Measurements from ENCODE around the gene AVL9.
"Not testable (repeated sequence)": the region's sequence is repeated elsewhere in the genome, so short reads cannot be mapped to it uniquely, and the experiment has no call there.

AVL9 gene

GRCh38 chr7:32591938-32592337 is 96.6 kb downstream of the AVL9 start:
- no peak for DNase-seq

GRCh38 chr7:32592701-32593100 is 97.4 kb downstream of the AVL9 start:
- no peak for DNase-seq

- DNase-seq, result no peak
These were observed 99.7 kb downstream of the AVL9 start for GRCh38 chr7:32594965-32595490.

GRCh38 chr7:32601196-32601595 is 105.9 kb downstream of the AVL9 start:
- DNase-seq, result not testable (repeated sequence)

- DNase-seq, result no peak
These were observed 107.2 kb downstream of the AVL9 start for GRCh38 chr7:32602470-32602869.

- not testable (repeated sequence) for DNase-seq
These were observed 108.2 kb downstream of the AVL9 start for GRCh38 chr7:32603492-32603891.

GRCh38 chr7:32604047-32604446 is 108.8 kb downstream of the AVL9 start:
- DNase-seq, result not testable (repeated sequence)

GRCh38 chr7:32605032-32605431 is 109.7 kb downstream of the AVL9 start:
- DNase-seq, result no peak

- no peak for DNase-seq
These were observed 114.2 kb downstream of the AVL9 start for GRCh38 chr7:32609463-32609862.

- no peak for DNase-seq
These were observed 116.2 kb downstream of the AVL9 start for GRCh38 chr7:32611201-32612099.

- DNase-seq, result no peak
These were observed 121.3 kb downstream of the AVL9 start for GRCh38 chr7:32616625-32617024.

- DNase-seq, result no peak
These were observed 123.2 kb downstream of the AVL9 start for GRCh38 chr7:32618470-32618869.

GRCh38 chr7:32618987-32619386 is 123.7 kb downstream of the AVL9 start:
- DNase-seq, result no peak

GRCh38 chr7:32619416-32619815 is 124.1 kb downstream of the AVL9 start:
- not testable (repeated sequence) for DNase-seq

- DNase-seq, result no peak
These were observed 135.7 kb downstream of the AVL9 start for GRCh38 chr7:32631021-32631420.

- not testable (repeated sequence) for DNase-seq
These were observed 136.6 kb downstream of the AVL9 start for GRCh38 chr7:32631590-32632497.

GRCh38 chr7:32633446-32633845 is 138.2 kb downstream of the AVL9 start:
- DNase-seq, result not testable (repeated sequence)

- DNase-seq, result not testable (repeated sequence)
These were observed 139.6 kb downstream of the AVL9 start for GRCh38 chr7:32634798-32635393.

- DNase-seq, result not testable (repeated sequence)
These were observed 141.6 kb downstream of the AVL9 start for GRCh38 chr7:32636725-32637462.

- DNase-seq, result not testable (repeated sequence)
These were observed 142.3 kb downstream of the AVL9 start for GRCh38 chr7:32637611-32638010.
